Activated CD4-positive, CD25-positive, alpha-beta regulatory T cell treated with anti-CD3 and anti-CD28 coated beads, Interleukin-2, amount 50 U/mL, for 72 hours (primary cell): ENCODE results near the gene FOXQ1.
"Not testable (repeated sequence)": the region's sequence is repeated elsewhere in the genome, so short reads cannot be mapped to it uniquely, and the experiment has no call there.

Experiments
- DNase-seq: peaks from one replicate; pipeline ENCODE4 v3.0.0; 2021

The FOXQ1 gene

DNA sequence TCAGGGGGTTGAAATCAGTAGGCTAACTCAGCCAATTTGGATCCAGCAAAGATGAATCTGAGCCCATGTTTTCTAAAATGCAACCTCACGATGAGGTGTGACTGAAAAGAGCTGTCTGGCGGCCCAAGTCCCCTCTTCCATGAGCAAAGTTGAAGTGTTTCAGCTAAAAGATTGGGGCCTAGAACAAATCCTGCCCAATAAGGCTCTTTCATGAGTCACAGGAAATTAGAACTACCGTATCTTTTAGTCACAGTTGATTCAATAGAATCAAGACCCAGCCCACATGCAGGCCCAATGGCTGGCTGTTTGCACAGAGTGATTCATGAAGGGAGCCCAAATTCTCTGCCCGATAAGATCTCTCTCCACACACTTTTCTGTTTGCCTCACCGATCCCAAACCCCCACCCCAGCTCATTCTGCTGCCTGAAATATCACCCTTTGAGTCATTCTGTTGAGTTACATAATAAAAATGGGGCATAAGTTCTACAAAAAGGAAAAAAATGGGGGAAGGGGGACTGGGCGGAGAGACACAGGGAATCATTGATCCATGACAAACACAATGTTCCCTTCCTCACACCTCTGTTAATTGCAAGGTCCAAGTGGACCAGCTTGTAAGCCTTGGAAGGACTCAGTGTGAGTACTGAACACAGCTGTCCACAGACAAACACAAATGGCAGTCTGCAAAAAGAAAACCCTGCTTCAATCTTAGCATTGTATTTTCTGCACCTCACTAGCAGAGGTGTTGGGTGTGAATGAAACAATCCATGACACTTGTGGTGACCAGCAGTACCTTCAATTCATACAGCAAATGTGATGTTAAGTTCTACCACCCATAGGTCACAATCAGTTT is 13.8 kb downstream of the FOXQ1 start:
- DNase-seq = no peak

DNA sequence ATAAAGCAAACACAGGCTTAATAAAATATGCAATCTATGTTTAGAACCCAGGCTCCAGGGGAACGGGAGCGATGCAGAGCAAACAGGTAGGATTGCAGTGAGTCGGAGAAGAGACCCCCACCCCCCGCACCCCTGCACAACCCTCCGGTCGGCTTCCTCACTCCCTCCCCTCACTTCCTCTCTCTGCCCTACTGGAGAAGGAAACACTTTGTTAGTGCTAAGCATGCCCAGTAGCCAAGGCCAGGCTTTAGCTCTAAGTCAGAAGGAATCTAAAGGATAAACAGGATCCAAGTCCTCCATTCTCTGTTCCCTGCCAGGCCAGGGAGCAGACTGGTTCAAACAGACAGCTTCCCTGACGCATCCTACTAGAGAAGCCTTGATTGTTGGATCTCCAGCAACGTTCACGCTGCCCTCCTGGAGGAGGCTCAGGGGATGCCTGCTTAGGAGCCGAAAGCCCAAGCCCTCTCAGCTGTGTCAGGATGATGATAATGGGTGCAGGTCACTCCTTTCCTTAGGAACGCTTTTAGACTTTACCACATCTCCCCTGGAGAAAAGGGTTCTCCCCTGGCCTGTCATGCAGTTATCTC is 14.7 kb downstream of the FOXQ1 start:
- DNase-seq = no peak

DNA sequence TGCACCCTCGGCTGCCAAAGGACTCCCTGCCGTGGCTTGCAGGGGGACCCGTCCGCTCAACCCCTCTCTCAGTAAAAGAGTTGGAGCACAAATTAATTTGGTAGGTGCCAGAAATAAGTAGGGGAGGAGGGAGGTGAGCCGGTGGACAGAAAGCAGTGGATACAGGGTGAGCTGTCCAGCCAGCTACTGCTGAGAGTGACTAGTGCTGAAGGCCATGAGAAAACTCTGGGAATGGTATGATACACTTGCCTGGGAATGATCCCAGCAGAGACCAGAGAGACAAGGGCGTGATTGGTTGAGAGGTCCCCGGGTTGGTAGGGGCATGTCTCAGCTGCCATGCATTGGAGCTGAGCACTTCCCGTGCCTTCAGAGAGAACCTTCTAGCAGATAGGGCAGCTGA is 15.7 kb downstream of the FOXQ1 start:
- DNase-seq = no peak

DNA sequence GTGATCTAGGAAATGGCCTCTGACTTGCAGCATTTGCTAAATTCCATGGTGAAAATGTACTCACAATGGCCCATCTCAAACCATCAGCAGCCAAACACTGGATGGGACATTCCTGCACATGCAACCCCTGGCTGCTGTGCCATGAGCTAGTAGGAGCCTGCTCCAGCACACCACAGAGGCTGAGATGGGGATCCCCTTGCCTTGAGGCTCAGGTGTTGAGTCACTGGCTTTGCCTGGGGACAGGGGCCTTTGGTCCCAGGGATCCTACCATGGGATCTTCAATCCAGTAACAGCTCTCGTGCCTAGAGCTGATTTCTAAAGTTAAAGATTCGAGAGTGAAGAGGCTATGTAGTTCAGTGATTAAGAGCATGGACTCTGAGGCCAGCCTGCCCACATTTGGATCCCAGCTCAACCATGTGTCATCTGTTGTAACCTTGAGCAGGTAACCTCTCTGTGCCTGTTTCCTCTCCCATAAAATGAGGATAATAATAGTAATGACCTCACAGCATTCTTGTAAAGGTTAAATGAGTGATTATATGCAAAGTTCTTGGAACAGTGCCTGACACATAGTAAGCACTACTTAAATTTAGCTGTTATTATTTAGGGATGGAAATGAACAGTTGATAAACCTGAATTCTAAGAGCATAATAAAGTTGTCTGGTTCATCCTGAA is 16.4 kb downstream of the FOXQ1 start:
- DNase-seq = no peak

DNA sequence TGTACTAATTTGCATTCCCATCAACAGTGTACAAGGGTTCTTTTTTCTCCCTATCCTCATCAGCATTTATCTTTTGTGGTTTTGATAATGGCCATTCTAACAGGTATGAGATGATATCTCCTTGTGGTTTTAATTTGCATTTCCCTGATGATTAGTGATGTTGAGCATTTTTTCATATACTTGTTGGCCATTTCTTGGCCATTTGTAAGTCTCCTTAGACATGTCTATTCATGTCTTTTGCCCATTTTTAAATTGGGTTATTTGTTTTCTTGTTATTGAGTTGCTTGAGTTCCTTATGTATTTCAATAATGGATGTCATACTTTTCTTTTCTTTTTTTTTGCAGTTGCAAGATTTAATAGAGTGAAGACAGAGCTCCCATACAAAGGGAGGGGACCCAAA is 17.8 kb downstream of the FOXQ1 start:
- no peak for DNase-seq

DNA sequence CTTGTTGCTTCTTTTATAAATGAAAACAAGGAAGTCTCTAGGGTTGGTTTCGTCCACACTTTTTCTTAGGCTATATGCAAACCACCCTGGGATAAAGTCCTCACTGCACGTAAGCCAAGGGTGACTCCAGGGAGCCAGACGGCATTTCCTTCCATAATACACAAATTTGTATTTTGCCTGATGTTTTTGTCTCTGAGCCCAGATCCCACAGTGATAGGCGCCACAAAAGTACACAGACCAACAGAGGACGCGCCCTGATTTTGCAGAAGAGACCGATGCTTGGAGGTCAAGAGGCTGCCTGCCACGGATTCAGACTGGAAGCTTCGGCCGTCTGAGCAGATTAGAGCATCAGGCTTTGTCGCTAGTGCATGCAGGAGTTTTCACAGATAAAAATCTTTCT is 22.8 kb downstream of the FOXQ1 start:
- DNase-seq = no peak

DNA sequence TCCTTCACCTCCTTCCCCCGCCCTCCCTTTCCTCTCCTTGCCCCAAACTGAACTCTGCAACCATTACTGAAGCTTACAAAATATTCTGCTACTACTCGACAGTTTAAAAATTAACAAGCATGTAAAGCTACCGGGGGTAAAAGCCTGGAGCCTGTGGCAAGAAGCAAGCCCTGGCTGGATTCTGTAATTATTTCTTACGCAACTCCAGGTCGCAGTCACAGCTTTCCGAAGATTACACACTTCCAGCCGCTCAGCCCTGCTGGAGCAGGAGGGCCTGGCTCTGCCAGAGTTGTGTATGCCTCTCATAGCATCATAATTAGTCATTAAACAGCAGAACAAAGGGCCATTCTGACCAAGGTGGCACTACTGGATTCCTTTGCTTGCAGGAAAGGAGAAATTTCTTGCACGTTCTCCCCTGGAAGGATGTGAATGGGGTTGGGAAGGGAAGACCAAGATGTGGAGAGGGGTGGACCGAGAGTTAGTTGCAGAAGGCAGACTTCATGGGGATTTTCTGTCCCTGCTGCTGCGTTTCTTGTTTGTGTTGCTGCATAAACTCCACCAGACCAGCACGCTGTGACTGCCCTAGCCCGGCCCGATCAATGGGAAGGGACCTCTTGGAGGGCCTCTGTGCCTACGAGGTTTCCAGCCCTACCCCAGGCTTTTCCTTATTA is 23.6 kb downstream of the FOXQ1 start:
- DNase-seq = no peak

DNA sequence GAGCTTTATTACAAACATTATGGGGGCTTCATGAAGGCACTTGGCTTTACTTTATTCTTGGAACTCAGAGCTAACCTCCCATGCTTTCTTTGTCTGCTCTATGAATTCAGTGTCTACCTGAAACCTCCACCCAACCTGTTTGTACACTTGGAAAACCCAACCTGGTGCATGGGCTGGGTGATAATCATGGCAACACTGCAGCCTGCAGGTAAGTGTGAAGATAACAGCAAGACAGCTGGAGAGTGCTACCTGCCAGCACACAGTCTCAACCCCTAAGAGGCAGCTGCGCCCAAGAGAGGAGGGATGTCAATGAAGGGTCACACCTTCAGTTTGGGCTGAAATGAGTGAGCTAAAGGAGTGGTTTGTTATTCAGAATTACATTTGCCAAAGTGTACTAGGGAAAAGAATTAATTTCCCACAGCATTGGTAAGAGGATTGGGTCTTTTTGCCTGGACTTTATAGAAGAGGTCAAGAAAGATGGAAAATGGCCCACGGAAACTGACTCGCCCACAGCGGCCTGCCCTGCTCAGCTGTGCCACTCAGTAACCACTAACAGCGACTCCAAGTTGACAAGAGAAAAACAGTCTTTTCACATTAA is 24.4 kb downstream of the FOXQ1 start:
- no peak for DNase-seq

DNA sequence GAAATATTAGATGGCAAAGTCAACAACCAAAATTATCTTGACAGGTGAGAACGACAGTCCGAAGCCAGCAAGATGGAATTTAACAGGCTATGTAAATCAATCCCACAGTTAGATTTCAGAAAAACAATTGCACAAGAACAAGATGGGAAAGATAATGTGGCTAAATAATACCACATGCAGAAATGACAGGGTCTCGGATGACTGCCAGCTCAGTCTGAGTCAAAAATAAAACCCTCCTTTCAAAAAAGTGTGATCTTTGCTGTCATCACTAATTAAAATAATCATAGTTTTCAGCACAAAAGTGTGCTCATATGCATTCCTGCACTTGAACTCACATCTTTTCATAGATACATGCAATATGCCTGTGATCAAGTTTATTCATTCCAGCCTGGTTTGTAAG is 25.9 kb downstream of the FOXQ1 start:
- DNase-seq = no peak

DNA sequence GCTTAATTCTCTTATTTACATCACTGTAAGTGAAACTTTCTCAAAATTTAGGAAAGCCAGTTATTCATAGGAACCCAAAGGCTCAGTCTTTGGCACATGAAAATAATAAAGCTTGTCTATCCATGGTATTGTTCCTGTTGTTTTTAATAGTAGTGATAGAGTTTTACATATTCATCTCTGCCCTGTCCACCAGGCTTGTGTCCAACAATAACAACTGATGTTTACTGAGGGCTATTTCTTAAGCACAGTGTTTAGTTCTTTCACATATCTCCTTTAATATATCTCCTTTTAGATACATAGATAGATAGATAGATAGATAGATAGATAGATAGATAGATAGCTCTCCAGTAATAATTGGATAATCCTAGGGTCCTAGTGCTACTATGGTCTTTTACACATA is 34.2 kb downstream of the FOXQ1 start:
- DNase-seq = no peak

DNA sequence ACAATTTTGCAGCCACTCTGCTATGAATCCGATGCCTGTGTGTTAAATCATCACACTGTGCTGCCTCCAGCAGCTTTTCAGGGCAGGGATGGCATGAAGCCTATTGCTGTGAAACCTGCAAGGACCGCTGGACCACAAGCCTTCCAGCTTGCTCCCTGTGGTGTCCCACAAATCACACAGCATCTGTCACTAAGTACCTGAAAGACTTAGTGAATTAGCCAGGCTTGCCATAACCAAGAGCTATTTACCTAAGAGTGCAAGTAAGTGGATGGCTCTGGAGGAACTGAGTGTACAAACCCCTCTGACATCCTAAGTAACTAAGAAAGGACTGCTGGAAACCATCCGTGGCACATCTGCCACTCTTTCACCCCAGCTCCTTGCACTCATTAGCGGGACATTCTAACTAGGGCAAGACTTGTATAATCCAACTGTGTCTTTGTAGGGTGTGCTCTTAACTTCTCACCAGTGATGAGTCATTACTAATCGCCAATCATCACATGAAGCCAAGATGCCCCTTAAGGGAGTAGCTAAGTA is 34.7 kb downstream of the FOXQ1 start:
- DNase-seq = no peak

DNA sequence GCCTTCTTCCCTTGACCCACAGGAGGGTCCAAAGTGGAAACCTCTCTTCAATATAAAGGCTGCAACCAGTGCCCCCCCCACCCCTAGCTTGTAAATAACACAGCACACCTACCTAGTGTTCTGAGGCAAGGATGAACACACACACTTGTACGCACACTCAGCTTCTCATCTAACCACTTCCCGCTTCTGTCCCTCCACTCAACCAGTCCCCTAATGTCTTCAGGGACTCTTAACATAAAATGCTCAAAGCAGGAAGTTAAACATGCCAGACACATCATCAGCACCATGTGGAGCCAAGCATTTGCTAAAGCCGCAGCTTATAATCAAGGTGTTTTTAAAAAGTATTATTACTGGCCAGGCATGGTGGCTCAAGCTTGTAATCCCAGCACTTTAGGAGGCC is 35.3 kb downstream of the FOXQ1 start:
- DNase-seq = no peak

DNA sequence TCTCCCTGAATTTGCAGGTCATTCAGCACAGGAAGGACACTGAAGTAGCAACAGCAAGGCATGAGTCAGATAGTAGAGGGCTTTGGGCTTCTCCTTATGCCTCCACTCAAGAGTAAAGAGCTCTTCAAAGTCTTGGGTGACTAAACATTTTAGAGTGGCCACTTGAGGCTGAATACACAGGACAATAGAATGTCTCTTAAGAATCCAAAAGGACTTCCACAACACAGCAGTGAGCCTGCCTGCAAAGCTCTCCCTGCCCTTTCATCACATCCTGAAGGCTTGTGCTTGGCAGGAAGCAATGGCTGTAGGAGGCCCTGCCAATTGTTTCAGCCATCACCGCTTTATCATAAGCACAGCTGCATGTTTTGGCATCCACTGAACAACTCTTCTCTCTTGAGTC is 36.8 kb downstream of the FOXQ1 start:
- no peak for DNase-seq

DNA sequence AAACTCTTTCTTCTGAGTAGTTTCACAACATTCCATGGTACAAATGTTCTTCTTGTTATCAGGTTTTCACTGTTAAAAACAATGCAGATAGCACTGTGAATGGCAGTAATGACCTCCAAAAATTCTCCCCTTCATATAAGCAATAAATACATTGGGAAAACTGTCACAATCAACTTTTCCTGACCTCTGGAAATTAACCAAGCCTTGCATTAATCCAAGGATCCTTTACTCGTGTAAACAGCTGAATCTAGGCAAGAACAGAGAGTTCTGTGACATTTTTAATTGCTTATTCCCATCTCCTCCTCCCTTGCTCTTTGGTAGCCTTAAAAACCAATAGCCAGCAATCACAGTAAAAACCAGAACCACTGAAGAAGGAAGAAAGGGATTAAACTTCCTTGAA is 37.8 kb downstream of the FOXQ1 start:
- DNase-seq = no peak

DNA sequence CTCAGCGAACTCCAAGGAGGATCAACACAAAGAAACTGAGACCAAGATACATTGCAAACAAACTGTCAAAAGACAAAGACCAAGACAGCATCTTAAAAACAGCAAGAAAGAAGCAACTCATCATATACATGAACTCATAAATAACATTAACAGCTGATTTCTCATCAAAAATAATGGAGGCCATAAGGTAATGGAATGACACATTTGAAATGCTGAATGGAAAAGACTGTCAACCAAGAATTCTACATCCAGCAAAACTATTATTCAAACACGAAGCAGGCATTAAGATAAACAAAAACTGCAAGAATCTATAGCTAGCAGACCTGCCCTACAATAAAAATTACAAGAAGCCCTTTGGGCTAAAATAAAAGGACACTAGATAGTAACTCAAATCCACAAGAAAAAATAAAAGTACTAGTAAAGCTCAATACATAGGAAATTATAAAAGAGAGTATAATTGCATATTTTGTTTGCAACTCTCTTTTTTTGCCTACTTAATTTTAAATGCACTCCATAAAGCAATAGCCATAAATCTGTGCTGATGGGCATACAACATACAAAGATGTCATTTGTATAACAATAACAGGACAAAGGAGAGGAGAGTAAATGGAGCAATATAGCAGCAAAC is 39.6 kb downstream of the FOXQ1 start:
- no peak for DNase-seq

DNA sequence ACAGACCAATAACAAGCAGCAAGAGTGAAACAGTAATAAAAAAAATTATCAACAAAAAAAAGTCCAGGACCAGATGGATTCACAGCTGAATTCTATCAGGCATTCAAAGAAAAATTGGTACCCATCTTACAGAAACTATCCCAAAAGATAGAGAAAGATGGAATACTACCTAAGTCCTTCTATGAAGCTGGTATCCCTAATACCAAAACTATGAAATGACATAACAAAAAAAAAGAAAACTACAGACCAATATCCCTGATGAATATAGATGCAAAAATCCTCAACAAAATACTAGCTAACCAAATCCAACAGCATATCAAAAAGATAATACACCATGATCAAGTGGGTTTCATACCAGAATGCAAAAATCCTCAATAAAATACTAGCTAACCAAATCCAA is 43.2 kb downstream of the FOXQ1 start:
- DNase-seq = not testable (repeated sequence)

DNA sequence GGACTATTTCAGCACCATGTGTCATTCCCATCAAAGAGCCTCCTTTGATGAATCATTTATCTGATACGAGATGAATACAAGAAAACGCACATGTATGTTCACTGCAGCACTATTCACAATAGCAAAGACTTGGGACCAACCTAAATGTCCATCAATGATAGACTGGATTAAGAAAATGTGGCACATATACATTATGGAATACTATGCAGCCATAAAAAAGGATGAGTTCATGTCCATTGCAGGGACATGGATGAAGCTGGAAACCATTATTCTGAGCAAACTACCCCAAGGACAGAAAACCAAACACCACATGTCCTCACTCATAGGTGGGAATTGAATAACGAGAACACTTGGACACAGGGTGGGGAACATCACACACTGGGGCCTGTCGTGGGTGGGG is 49.8 kb downstream of the FOXQ1 start:
- not testable (repeated sequence) for DNase-seq

DNA sequence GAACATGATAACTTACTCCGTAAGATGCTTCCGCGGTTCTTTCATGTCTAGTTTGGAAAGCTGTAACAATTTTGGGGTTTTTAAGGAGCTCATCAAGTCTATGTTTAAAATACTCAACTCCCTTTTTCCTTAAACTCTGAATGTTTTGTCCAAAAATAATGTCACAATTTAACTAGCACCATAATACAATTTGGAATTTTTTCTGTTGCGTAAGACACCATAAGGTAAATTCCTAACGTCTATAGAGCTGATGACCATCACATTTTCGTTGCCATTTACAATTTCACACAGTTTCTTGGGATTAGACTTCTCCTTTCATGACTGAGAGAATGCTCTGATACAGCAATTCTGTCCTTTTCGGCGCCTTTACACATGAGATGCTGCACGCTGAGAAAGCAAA is 50.7 kb downstream of the FOXQ1 start:
- no peak for DNase-seq

DNA sequence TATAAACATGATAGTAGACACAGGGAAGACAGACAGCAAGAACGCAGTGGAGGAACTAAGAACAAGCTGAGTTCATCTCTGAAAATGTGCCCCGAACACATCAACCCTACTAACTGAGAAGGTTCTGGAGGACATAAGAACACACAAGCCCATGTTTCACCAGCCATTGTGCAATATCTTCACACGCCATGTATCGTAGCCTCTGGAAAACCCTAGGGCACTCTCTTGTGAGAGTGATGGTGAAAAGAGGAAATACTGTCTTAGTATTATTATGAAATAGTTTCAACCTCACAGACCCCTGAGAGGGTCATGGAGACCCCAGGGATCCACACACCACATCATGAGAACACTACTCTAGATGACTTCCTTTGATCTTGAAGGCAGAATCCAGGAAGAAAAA is 51.4 kb downstream of the FOXQ1 start:
- DNase-seq = no peak

DNA sequence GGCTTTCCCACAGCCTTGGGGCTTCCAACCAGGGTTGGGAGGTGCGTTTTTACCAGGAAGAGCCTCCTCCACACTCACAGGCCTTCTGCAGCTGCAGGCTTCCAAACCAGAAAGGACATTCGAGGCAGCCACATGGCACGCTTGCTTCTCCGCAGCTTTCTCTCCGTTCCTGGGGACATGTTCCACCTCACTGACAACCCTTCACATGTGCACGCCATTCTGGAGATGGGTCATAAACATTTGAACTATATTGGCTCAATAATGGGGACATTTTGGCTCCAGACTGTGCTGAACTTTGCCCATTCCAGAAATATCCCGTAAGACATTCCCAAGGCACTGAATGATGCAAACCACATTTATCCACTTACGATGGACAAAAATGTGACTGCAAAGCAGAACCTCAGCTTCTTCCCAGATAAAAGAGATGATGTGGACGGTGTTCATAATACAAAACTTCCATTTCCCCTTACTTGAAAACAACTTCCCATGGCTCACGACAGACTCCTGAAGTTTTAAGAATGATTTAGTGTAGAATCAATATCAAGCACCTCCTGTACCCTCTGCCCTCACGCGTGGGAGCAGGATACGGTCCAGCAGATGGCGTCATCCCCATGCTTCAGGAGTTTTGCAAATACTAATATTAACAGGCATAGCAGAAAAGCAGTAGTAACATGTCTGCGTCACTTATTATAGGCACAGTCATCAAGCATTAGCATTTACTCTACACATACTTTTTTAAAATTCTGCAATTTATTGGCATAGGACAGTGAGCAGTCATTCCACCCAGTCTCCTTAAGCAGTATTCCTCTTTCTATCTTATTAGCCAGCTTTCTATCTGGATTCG is 52.1 kb downstream of the FOXQ1 start:
- no peak for DNase-seq
